ENCODE results near the gene ACOT12. TPM values are rescaled to one million over a fixed set of nuclear protein-coding genes. Genes with fewer than 3 reads are reported as not detected.
"Not testable (repeated sequence)": the region's sequence is repeated elsewhere in the genome, so short reads cannot be mapped to it uniquely, and the experiment has no call there.

Gene ACOT12
- total and polyA plus RNA-seq, 2 donors (not counting 1 experiment from before 2014, with no cell fraction given), result 2.0 to 4.3 TPM

DNA sequence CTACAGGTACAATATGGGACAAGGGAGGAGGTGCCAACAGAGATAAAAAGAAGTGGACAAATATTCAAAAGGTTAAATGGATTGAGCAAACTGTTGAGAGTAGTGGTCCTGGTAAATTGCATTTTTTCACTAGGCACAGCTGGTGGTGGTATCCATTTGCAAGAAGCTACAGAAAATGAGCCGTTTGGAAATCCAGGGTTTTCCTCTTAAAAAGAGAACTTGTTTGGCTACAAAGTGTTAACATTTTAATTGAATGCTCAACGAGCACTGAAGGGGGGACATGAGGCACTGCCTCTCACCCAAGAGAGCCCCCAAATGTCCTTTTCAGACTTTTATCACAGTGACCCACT lies 93.0 kb downstream of the ACOT12 start:
- Histone ChIP-seq H3K27me3 (ENCODE audit: control insufficient read depth, insufficient read depth, low read length) (no peaks in the 10 kb centered on the region), H3K4me3 (replicated peaks in 1 of 4; ENCODE audit: control extremely low read depth in 1 of 4, insufficient read depth in 1 of 4, low read depth in 3 of 4, low read length in 4 of 4) (peak overlapping the region; percentile 77 to 96 (median 88)), H3K36me3 (ENCODE audit: control insufficient read depth, insufficient read depth, low read length) (peaks cover 5% of the 10 kb centered on the region), H3K4me1 (ENCODE audit: control insufficient read depth, extremely low read depth, insufficient read depth, low read length) (peaks cover 8% of the 10 kb centered on the region), H2AFZ (ENCODE audit: low read length) (peak overlapping the region; percentile 95), H3K9me3 (ENCODE audit: control insufficient read depth, insufficient read depth, low read depth, low read length) (no peaks in the 10 kb centered on the region), H3K27ac (ENCODE audit: insufficient read depth, low read length) (peak overlapping the region; percentile 99), H3K9ac (ENCODE audit: insufficient read depth, low read length) (peak overlapping the region; percentile 99), H3K4me2 (ENCODE audit: extremely low read depth, insufficient read depth, low read length) (peak overlapping the region; percentile 80), H4K20me1 (ENCODE audit: control insufficient read depth, extremely low read depth, insufficient read depth, low read length) (no peaks in the 10 kb centered on the region), H3K79me2 (ENCODE audit: control insufficient read depth, insufficient read depth, low read length) (peaks cover 42% of the 10 kb centered on the region)
- no peak for DNase-seq (ENCODE audit: low read depth in 2 of 2)
- no peak for TF ChIP-seq CTCF (conservative IDR thresholded peaks at IDR 0.05 in 1 of 2, IDR thresholded peaks at IDR 0.05 in 1 of 2; ENCODE audit: low read depth in 1 of 2, low read length in 2 of 2)
- no peak for TF ChIP-seq EZH2 (IDR thresholded peaks at IDR 0.05; ENCODE audit: low read length, missing control alignments)

- Histone ChIP-seq H3K27ac (ENCODE audit: insufficient read depth, low read length) (no peak overlapping the region), H3K4me3 (replicated peaks in 1 of 4; ENCODE audit: control extremely low read depth in 1 of 4, insufficient read depth in 1 of 4, low read depth in 3 of 4, low read length in 4 of 4) (no peak overlapping the region), H3K9ac (ENCODE audit: insufficient read depth, low read length) (no peak overlapping the region), H3K9me3 (ENCODE audit: control insufficient read depth, insufficient read depth, low read depth, low read length) (no peaks in the 10 kb centered on the region), H2AFZ (ENCODE audit: low read length) (no peak overlapping the region), H3K36me3 (ENCODE audit: control insufficient read depth, insufficient read depth, low read length) (no peaks in the 10 kb centered on the region), H3K4me2 (ENCODE audit: extremely low read depth, insufficient read depth, low read length) (no peak overlapping the region), H3K79me2 (ENCODE audit: control insufficient read depth, insufficient read depth, low read length) (peaks cover 23% of the 10 kb centered on the region), H3K27me3 (ENCODE audit: control insufficient read depth, insufficient read depth, low read length) (no peaks in the 10 kb centered on the region), H4K20me1 (ENCODE audit: control insufficient read depth, extremely low read depth, insufficient read depth, low read length) (no peaks in the 10 kb centered on the region), H3K4me1 (ENCODE audit: control insufficient read depth, extremely low read depth, insufficient read depth, low read length) (peaks cover 4% of the 10 kb centered on the region)
- TF ChIP-seq CTCF (conservative IDR thresholded peaks at IDR 0.05 in 1 of 2, IDR thresholded peaks at IDR 0.05 in 1 of 2; ENCODE audit: low read depth in 1 of 2, low read length in 2 of 2) (no peak), EZH2 (IDR thresholded peaks at IDR 0.05; ENCODE audit: low read length, missing control alignments) (no peak)
- no peak for DNase-seq (ENCODE audit: low read depth in 2 of 2)
These were observed 96.4 kb downstream of the ACOT12 start for GRCh38 chr5:81297531-81297930.

DNA sequence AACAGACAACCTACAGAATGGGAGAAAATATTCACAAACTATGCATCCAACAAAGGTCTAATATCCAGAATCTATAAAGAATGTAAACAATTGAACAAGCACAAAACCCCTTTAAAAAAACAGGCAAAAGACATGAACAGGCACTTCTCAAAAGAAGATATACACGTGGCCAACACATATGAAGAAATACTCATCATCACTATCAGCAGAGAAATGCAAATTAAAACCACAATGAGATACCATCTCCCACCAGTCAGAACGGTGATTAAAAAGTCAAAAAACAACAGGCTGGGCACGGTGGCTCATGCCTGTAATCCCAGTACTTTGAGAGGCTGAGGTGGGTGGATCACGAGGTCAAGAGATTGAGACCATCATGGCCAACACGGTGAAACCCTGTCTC lies 99.9 kb downstream of the ACOT12 start:
- H3K9me3 ChIP-seq (ENCODE audit: control insufficient read depth, insufficient read depth, low read depth, low read length); H3K36me3 ChIP-seq (ENCODE audit: control insufficient read depth, insufficient read depth, low read length); H3K27ac ChIP-seq (ENCODE audit: insufficient read depth, low read length); H3K4me2 ChIP-seq (ENCODE audit: extremely low read depth, insufficient read depth, low read length); DNase-seq (ENCODE audit: low read depth in 2 of 2); H3K4me1 ChIP-seq (ENCODE audit: control insufficient read depth, extremely low read depth, insufficient read depth, low read length); H3K27me3 ChIP-seq (ENCODE audit: control insufficient read depth, insufficient read depth, low read length); H2AFZ ChIP-seq (ENCODE audit: low read length); H3K4me3 ChIP-seq (replicated peaks in 1 of 4; ENCODE audit: control extremely low read depth in 1 of 4, insufficient read depth in 1 of 4, low read depth in 3 of 4, low read length in 4 of 4); H4K20me1 ChIP-seq (ENCODE audit: control insufficient read depth, extremely low read depth, insufficient read depth, low read length); H3K9ac ChIP-seq (ENCODE audit: insufficient read depth, low read length): not testable (repeated sequence)
- peaks cover 18% of the 10 kb centered on the region for H3K79me2 ChIP-seq (ENCODE audit: control insufficient read depth, insufficient read depth, low read length)

Data from fibroblast of lung (primary cell).